Liver (tissue), 3 donors: Measurements from ENCODE around the gene UQCR11.

Experiments
- CTCF ChIP-seq: fragments of 150-350 bp; IDR thresholded peaks from 2 replicates; pipeline ENCODE4 v1.5.1; 2017; ENCODE audit warnings: improper control_type of control experiment, low read depth, low read length; ENCODE audit not compliant: missing input control
- EGR1 ChIP-seq, 2 donors: IDR thresholded peaks; 2 replicates each; pipeline ENCODE4 v1.6.1; 2016 to 2018; ENCODE audit warnings: antibody characterized with exemption in 2 of 2, low read depth in 2 of 2
- FOXA1 ChIP-seq: IDR thresholded peaks from 2 replicates; pipeline ENCODE4 v1.6.1; 2016; ENCODE audit warnings: antibody characterized with exemption
- GABPA ChIP-seq, 2 donors: IDR thresholded peaks in 1 of 2; conservative IDR thresholded peaks in 1 of 2; 2 replicates each; pipeline ENCODE4 v1.6.1; 2016; ENCODE audit warnings: antibody characterized with exemption in 2 of 2, mild to moderate bottlenecking in 1 of 2, moderate library complexity in 1 of 2
- HNF4G ChIP-seq: IDR thresholded peaks from 2 replicates; pipeline ENCODE4 v1.6.1; 2016; ENCODE audit warnings: antibody characterized with exemption
- JUND ChIP-seq, 2 donors: IDR thresholded peaks; 2 replicates each; pipeline ENCODE4 v1.6.1; 2016; ENCODE audit warnings: antibody characterized with exemption in 2 of 2
- RAD21 ChIP-seq, 2 donors: IDR thresholded peaks; 2 replicates each; pipeline ENCODE4 v1.6.1; 2016; ENCODE audit warnings: antibody characterized with exemption in 2 of 2, mild to moderate bottlenecking in 2 of 2
- TAF1 ChIP-seq: conservative IDR thresholded peaks from 2 replicates; pipeline ENCODE4 v1.6.1; 2016; ENCODE audit warnings: antibody characterized with exemption, mild to moderate bottlenecking
- YY1 ChIP-seq: IDR thresholded peaks from 2 replicates; pipeline ENCODE4 v1.6.1; 2016; ENCODE audit warnings: antibody characterized with exemption, mild to moderate bottlenecking
- ZBTB33 ChIP-seq: IDR thresholded peaks from 2 replicates; pipeline ENCODE4 v1.6.1; 2016; ENCODE audit warnings: antibody characterized with exemption
- TF ChIP-seq, protein P1 (sequence below): IDR thresholded peaks from 2 replicates; pipeline ENCODE4 v1.6.1; 2016; ENCODE audit warnings: antibody characterized with exemption
- TF ChIP-seq, protein P2 (sequence below): IDR thresholded peaks from 2 replicates; pipeline ENCODE4 v1.6.1; 2016; ENCODE audit warnings: antibody characterized with exemption, mild to moderate bottlenecking
- donor health status: healthy.
- donor health status: healthy.

GRCh38 chr19:1619703-1620102 lies 14.4 kb upstream of the UQCR11 start:
- TF ChIP-seq JUND (IDR thresholded peaks at IDR 0.05) (no peak), EGR1 (IDR thresholded peaks at IDR 0.05; ENCODE audit: low read depth in 2 of 2) (no peak), RAD21 (IDR thresholded peaks at IDR 0.05) (no peak), ZBTB33 (no peak), CTCF (no peak), HNF4G (no peak), YY1 (no peak), FOXA1 (no peak), GABPA (IDR thresholded peaks at IDR 0.05 in 1 of 2, conservative IDR thresholded peaks at IDR 0.05 in 1 of 2) (no peak), TAF1 (no peak)
- TF ChIP-seq, protein P1, sequence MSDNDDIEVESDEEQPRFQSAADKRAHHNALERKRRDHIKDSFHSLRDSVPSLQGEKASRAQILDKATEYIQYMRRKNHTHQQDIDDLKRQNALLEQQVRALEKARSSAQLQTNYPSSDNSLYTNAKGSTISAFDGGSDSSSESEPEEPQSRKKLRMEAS = no peak
- TF ChIP-seq, protein P2, sequence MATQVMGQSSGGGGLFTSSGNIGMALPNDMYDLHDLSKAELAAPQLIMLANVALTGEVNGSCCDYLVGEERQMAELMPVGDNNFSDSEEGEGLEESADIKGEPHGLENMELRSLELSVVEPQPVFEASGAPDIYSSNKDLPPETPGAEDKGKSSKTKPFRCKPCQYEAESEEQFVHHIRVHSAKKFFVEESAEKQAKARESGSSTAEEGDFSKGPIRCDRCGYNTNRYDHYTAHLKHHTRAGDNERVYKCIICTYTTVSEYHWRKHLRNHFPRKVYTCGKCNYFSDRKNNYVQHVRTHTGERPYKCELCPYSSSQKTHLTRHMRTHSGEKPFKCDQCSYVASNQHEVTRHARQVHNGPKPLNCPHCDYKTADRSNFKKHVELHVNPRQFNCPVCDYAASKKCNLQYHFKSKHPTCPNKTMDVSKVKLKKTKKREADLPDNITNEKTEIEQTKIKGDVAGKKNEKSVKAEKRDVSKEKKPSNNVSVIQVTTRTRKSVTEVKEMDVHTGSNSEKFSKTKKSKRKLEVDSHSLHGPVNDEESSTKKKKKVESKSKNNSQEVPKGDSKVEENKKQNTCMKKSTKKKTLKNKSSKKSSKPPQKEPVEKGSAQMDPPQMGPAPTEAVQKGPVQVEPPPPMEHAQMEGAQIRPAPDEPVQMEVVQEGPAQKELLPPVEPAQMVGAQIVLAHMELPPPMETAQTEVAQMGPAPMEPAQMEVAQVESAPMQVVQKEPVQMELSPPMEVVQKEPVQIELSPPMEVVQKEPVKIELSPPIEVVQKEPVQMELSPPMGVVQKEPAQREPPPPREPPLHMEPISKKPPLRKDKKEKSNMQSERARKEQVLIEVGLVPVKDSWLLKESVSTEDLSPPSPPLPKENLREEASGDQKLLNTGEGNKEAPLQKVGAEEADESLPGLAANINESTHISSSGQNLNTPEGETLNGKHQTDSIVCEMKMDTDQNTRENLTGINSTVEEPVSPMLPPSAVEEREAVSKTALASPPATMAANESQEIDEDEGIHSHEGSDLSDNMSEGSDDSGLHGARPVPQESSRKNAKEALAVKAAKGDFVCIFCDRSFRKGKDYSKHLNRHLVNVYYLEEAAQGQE = no peak
